Measurements from ENCODE around the gene CAPN2. TPM values are rescaled to one million over a fixed set of nuclear protein-coding genes. Genes with fewer than 3 reads are reported as not detected.

The CAPN2 gene
- total RNA-seq, 1 experiment from 2014 or later, result 513 TPM

GRCh38 chr1:223792046-223792445 lies 79.7 kb downstream of the CAPN2 start:
- no peaks in the 10 kb centered on the region for H3K4me1 Mint-ChIP-seq (ENCODE audit: insufficient read depth, unreplicated experiment)
- no peak overlapping the region for H3K4me3 Mint-ChIP-seq (ENCODE audit: unreplicated experiment)
- no peaks in the 10 kb centered on the region for H3K9me3 Mint-ChIP-seq (ENCODE audit: unreplicated experiment)
- intact Hi-C loops (cut with micrococcal nuclease), result no loop called here
- no peak overlapping the region for H3K27ac Mint-ChIP-seq (ENCODE audit: low read depth, unreplicated experiment)
- no peak for TF ChIP-seq CTCF (IDR thresholded peaks at IDR 0.05; ENCODE audit: unreplicated experiment)
- peaks cover 95% of the 10 kb centered on the region for H3K36me3 Mint-ChIP-seq (ENCODE audit: insufficient read depth, unreplicated experiment)
- ChIA-PET POLR2A (interaction anchor here (1.5 to 2.3 kb wide), 2 partner anchors 11 to 16 kb away, joined by 3 to 12 read pairs; no protein-coding TSS in a partner anchor), CTCF (interaction anchor here (0.6 kb wide), 1 partner anchor 20 kb away, joined by 4 read pairs; no protein-coding TSS in a partner anchor)
- no TSS peak for BruUV-seq (replicated peaks)
- no peak for DNase-seq (ENCODE audit: unreplicated experiment)
- no peaks in the 10 kb centered on the region for H3K27me3 Mint-ChIP-seq (ENCODE audit: insufficient read depth, unreplicated experiment)

GRCh38 chr1:223793716-223794115 lies 81.4 kb downstream of the CAPN2 start:
- H3K9me3 Mint-ChIP-seq (ENCODE audit: unreplicated experiment), result no peaks in the 10 kb centered on the region
- DNase-seq (ENCODE audit: unreplicated experiment), result no peak
- no TSS peak for BruUV-seq (replicated peaks)
- no peaks in the 10 kb centered on the region for H3K4me1 Mint-ChIP-seq (ENCODE audit: insufficient read depth, unreplicated experiment)
- H3K4me3 Mint-ChIP-seq (ENCODE audit: unreplicated experiment), result no peak overlapping the region
- ChIA-PET POLR2A (interaction anchor here (0.6 to 2.3 kb wide), 3 partner anchors 8 to 13 kb away, joined by 3 to 12 read pairs (median 6); no protein-coding TSS in a partner anchor), CTCF (interaction anchor here (0.7 to 1.9 kb wide), 5 partner anchors 10 to 72 kb away, joined by 3 to 6 read pairs (median 4); no protein-coding TSS in a partner anchor)
- H3K27me3 Mint-ChIP-seq (ENCODE audit: insufficient read depth, unreplicated experiment), result no peaks in the 10 kb centered on the region
- no peak overlapping the region for H3K27ac Mint-ChIP-seq (ENCODE audit: low read depth, unreplicated experiment)
- H3K36me3 Mint-ChIP-seq (ENCODE audit: insufficient read depth, unreplicated experiment), result peaks cover 88% of the 10 kb centered on the region
- intact Hi-C loops (cut with micrococcal nuclease), result no loop called here
- TF ChIP-seq CTCF (IDR thresholded peaks at IDR 0.05; ENCODE audit: unreplicated experiment), result no peak

GRCh38 chr1:223794136-223794880 lies 82.0 kb downstream of the CAPN2 start:
- Mint-ChIP-seq H3K36me3 (ENCODE audit: insufficient read depth, unreplicated experiment) (peaks cover 88% of the 10 kb centered on the region), H3K4me3 (ENCODE audit: unreplicated experiment) (no peak overlapping the region), H3K27me3 (ENCODE audit: insufficient read depth, unreplicated experiment) (no peaks in the 10 kb centered on the region), H3K4me1 (ENCODE audit: insufficient read depth, unreplicated experiment) (no peaks in the 10 kb centered on the region), H3K9me3 (ENCODE audit: unreplicated experiment) (no peaks in the 10 kb centered on the region), H3K27ac (ENCODE audit: low read depth, unreplicated experiment) (no peak overlapping the region)
- intact Hi-C loops (cut with micrococcal nuclease), result no loop called here
- no TSS peak for BruUV-seq (replicated peaks)
- no peak for DNase-seq (ENCODE audit: unreplicated experiment)
- no peak for TF ChIP-seq CTCF (IDR thresholded peaks at IDR 0.05; ENCODE audit: unreplicated experiment)
- ChIA-PET CTCF (interaction anchor here (0.7 to 1.9 kb wide), 4 partner anchors 10 to 18 kb away, joined by 3 to 6 read pairs (median 5); no protein-coding TSS in a partner anchor), POLR2A (interaction anchor here (0.6 to 2.3 kb wide), 5 partner anchors 9 to 22 kb away, joined by 3 to 12 read pairs (median 5); no protein-coding TSS in a partner anchor)

GRCh38 chr1:223796210-223796609 lies 83.9 kb downstream of the CAPN2 start:
- intact Hi-C loops (cut with micrococcal nuclease), result no loop called here
- H3K9me3 Mint-ChIP-seq (ENCODE audit: unreplicated experiment), result no peaks in the 10 kb centered on the region

More at GRCh38 chr1:223796210-223796609, 83.9 kb downstream of the CAPN2 start:
- no peak for DNase-seq (ENCODE audit: unreplicated experiment)
- ChIA-PET CTCF (interaction anchor here (0.7 to 1.3 kb wide), 4 partner anchors 8 to 22 kb away, joined by 3 to 6 read pairs (median 4); no protein-coding TSS in a partner anchor), POLR2A (interaction anchor here (0.7 kb wide), 1 partner anchor 20 kb away, joined by 3 read pairs; no protein-coding TSS in a partner anchor)
- no peak overlapping the region for H3K4me3 Mint-ChIP-seq (ENCODE audit: unreplicated experiment)
- peaks cover 88% of the 10 kb centered on the region for H3K36me3 Mint-ChIP-seq (ENCODE audit: insufficient read depth, unreplicated experiment)
- H3K27ac Mint-ChIP-seq (ENCODE audit: low read depth, unreplicated experiment), result no peak overlapping the region
- no peaks in the 10 kb centered on the region for H3K27me3 Mint-ChIP-seq (ENCODE audit: insufficient read depth, unreplicated experiment)
- no peak for TF ChIP-seq CTCF (IDR thresholded peaks at IDR 0.05; ENCODE audit: unreplicated experiment)
- no peaks in the 10 kb centered on the region for H3K4me1 Mint-ChIP-seq (ENCODE audit: insufficient read depth, unreplicated experiment)
- no TSS peak for BruUV-seq (replicated peaks)
